ENCODE results near the gene TLCD1.

DNA sequence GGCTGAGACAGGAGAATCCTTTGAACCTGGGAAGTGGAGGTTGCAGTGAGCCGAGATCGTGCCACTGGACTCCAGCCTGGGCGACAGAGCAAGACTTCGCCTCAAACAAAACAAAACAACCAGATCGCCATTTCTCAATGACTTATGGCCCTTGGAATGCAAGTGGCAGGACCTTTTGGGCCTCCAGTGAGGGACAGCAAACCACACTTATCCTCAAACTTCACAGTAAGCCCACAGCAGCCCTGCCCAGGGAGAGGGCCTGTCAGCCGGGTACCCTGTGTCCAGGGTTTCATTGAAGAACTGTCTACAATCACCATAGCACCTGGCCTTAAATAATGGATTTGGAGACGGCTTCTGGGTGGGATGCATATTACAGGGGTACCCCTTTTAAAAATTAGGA, 29.5 kb upstream of the TLCD1 start:
- no peak for TF ChIP-seq EZH2phosphoT487 (IDR thresholded peaks at IDR 0.05; ENCODE audit: insufficient read depth, low read depth)
- TF ChIP-seq EZH2 (IDR thresholded peaks at IDR 0.05; ENCODE audit: insufficient read depth, poor library complexity, severe bottlenecking) = no peak

Measured in GM23248 (cell line).